H1 (cell line): ENCODE results near the gene FBXL12. TPM values are rescaled to one million over a fixed set of nuclear protein-coding genes. Genes with fewer than 3 reads are reported as not detected.

ENCODE experiments used
- CTCF ChIA-PET: fragments of 300-600 bp; sonication (Branson Sonifier 250); formaldehyde crosslinking; loops from one replicate; lab custom pipeline; 2021; ENCODE audit not compliant: partially characterized antibody; lab: Charles Lee
- POLR2A ChIA-PET: fragments of 300-600 bp; sonication (Branson Sonifier 250); formaldehyde crosslinking; loops from one replicate; lab custom pipeline; 2021; ENCODE audit warnings: inconsistent platforms; ENCODE audit not compliant: partially characterized antibody; lab: Charles Lee
- DNase-seq, 2 experiments: peaks; one replicate each; pipeline versions ENCODE4 v3.0.0 to v3.0.0-alpha.2; 2010 to 2022; ENCODE audit warnings: low spot score in 2 of 2, low read depth in 1 of 2, mixed read lengths in 1 of 2
- FAIRE-seq: peaks from 2 replicates; lab custom pipeline; 2011; peaks lifted over from hg19 to GRCh38; lab: Jason Lieb, UNC
- H2AFZ ChIP-seq: 2 replicates; pipeline ENCODE4 v1.8.1; 2012; ENCODE audit warnings: low read length, inconsistent platforms
- H2AK5ac ChIP-seq: 2 replicates; pipeline ENCODE4 v1.6.1; 2013; ENCODE audit warnings: low read depth, low read length
- H2BK120ac ChIP-seq: replicated peaks from 2 replicates; pipeline ENCODE3; 2013; ENCODE audit warnings: low read depth, low read length, inconsistent platforms
- H2BK12ac ChIP-seq: 2 replicates; pipeline ENCODE4 v1.6.1; 2013; ENCODE audit warnings: low read depth, low read length
- H2BK15ac ChIP-seq: 2 replicates; pipeline ENCODE4 v1.6.1; 2013; ENCODE audit warnings: low read length
- H2BK20ac ChIP-seq: 2 replicates; pipeline ENCODE4 v1.6.1; 2013; ENCODE audit warnings: low read length
- H2BK5ac ChIP-seq: 2 replicates; pipeline ENCODE4 v1.6.1; 2013; ENCODE audit warnings: low read depth, low read length
- H3K14ac ChIP-seq: 2 replicates; pipeline ENCODE4 v1.6.1; 2013; ENCODE audit warnings: inconsistent platforms; ENCODE audit not compliant: insufficient read length
- H3K18ac ChIP-seq: 2 replicates; pipeline ENCODE4 v1.6.1; 2013; ENCODE audit warnings: low read length; ENCODE audit errors: extremely low read depth
- H3K23ac ChIP-seq: 2 replicates; pipeline ENCODE4 v1.6.1; 2013; ENCODE audit warnings: inconsistent platforms; ENCODE audit not compliant: insufficient read length
- H3K23me2 ChIP-seq: 2 replicates; pipeline ENCODE4 v1.6.1; 2013; ENCODE audit warnings: low read depth, low read length
- H3K27ac ChIP-seq: 2 replicates; pipeline ENCODE4 v1.6.1; 2011; ENCODE audit warnings: low read depth, low read length, inconsistent platforms
- H3K27me3 ChIP-seq, 4 experiments: replicated peaks in 1 of 4; 1 replicate in 1 of 4; 2 replicates in 3 of 4; pipeline versions ENCODE4 v1.6.1 to v1.8.1; 2011 to 2013; ENCODE audit warnings: low read length in 3 of 4, mild to moderate bottlenecking in 3 of 4, inconsistent platforms in 2 of 4, mixed read lengths in 2 of 4, moderate library complexity in 1 of 4; ENCODE audit not compliant: control insufficient read depth in 3 of 4, insufficient read depth in 3 of 4; ENCODE audit errors: extremely low read depth in 1 of 4
- H3K36me3 ChIP-seq, 4 experiments: 2 replicates each; pipeline versions ENCODE4 v1.6.1 to v1.8.1; 2011 to 2013; ENCODE audit warnings: mild to moderate bottlenecking in 4 of 4, low read length in 3 of 4, moderate library complexity in 2 of 4, control low read depth in 1 of 4, inconsistent platforms in 1 of 4; ENCODE audit not compliant: insufficient read depth in 4 of 4, control insufficient read depth in 2 of 4
- H3K4ac ChIP-seq: replicated peaks from 2 replicates; pipeline ENCODE3; 2013; ENCODE audit warnings: low read length, low read depth, mixed read lengths, inconsistent platforms; ENCODE audit not compliant: insufficient read length
- H3K4me1 ChIP-seq, 4 experiments: replicated peaks in 1 of 4; 1 replicate in 1 of 4; 2 replicates in 3 of 4; pipeline versions ENCODE4 v1.6.1 to v1.8.1; 2011 to 2013; ENCODE audit warnings: low read length in 3 of 4, inconsistent platforms in 2 of 4, mixed read lengths in 1 of 4; ENCODE audit not compliant: insufficient read depth in 4 of 4, control insufficient read depth in 3 of 4
- H3K4me2 ChIP-seq, 2 experiments: 2 replicates each; pipeline versions ENCODE4 v1.6.1 to v1.8.1; 2011 to 2013; ENCODE audit warnings: low read depth in 2 of 2, low read length in 2 of 2, control low read depth in 1 of 2, inconsistent platforms in 1 of 2, mild to moderate bottlenecking in 1 of 2; ENCODE audit not compliant: insufficient read depth in 1 of 2
- H3K4me3 ChIP-seq, 4 experiments: fragments of 200-600, 300-600 bp in 1 of 4; sonication (generic), shearing (Covaris generic), sonication (Bioruptor Twin) in 1 of 4; 2 replicates each; pipeline versions ENCODE4 v1.5.1 to v1.8.1; 2011 to 2016; ENCODE audit warnings: low read length in 4 of 4, low read depth in 3 of 4, control low read depth in 2 of 4, inconsistent platforms in 2 of 4, mild to moderate bottlenecking in 2 of 4, mixed read lengths in 1 of 4, moderate library complexity in 1 of 4; ENCODE audit not compliant: insufficient read depth in 2 of 4; ENCODE audit errors: extremely low read depth in 1 of 4
- H3K56ac ChIP-seq: replicated peaks from 2 replicates; pipeline ENCODE3; 2013; ENCODE audit warnings: low read depth, mild to moderate bottlenecking, mixed read lengths, low read length, inconsistent platforms; ENCODE audit not compliant: insufficient read length
- H3K79me1 ChIP-seq: 2 replicates; pipeline ENCODE4 v1.6.1; 2013; ENCODE audit warnings: low read depth, low read length, control low read depth
- H3K79me2 ChIP-seq, 2 experiments: 2 replicates each; pipeline versions ENCODE4 v1.6.1 to v1.8.1; 2012 to 2013; ENCODE audit warnings: low read length in 2 of 2, mild to moderate bottlenecking in 2 of 2, inconsistent platforms in 1 of 2; ENCODE audit not compliant: insufficient read depth in 2 of 2, control insufficient read depth in 1 of 2
- H3K9ac ChIP-seq, 4 experiments: replicated peaks in 1 of 4; 1 replicate in 1 of 4; 2 replicates in 3 of 4; pipeline versions ENCODE4 v1.6.1 to v1.8.1; 2011 to 2013; ENCODE audit warnings: low read depth in 3 of 4, low read length in 3 of 4, control low read depth in 2 of 4, mild to moderate bottlenecking in 2 of 4, moderate library complexity in 2 of 4, inconsistent platforms in 1 of 4; ENCODE audit errors: extremely low read depth in 1 of 4
- H3K9me3 ChIP-seq, 2 experiments: 2 replicates each; pipeline versions ENCODE4 v1.6.1 to v1.8.1; 2012 to 2013; ENCODE audit warnings: mild to moderate bottlenecking in 2 of 2, moderate library complexity in 2 of 2, control low read depth in 1 of 2, inconsistent platforms in 1 of 2, low read depth in 1 of 2, low read length in 1 of 2, mixed read lengths in 1 of 2; ENCODE audit not compliant: insufficient read depth in 2 of 2
- H4K20me1 ChIP-seq, 2 experiments: replicated peaks in 1 of 2; 2 replicates each; pipeline versions ENCODE3 to v1.8.1; 2011 to 2013; ENCODE audit warnings: inconsistent platforms in 2 of 2, low read length in 2 of 2, mild to moderate bottlenecking in 1 of 2; ENCODE audit not compliant: insufficient read depth in 2 of 2, control insufficient read depth in 1 of 2
- H4K5ac ChIP-seq: 2 replicates; pipeline ENCODE4 v1.6.1; 2013; ENCODE audit warnings: low read length, low read depth, mixed read lengths, inconsistent platforms; ENCODE audit not compliant: insufficient read length
- H4K8ac ChIP-seq: 2 replicates; pipeline ENCODE4 v1.8.0; 2013; ENCODE audit warnings: mild to moderate bottlenecking, moderate library complexity, low read length, inconsistent platforms; ENCODE audit not compliant: insufficient read depth; ENCODE audit errors: extremely low read depth
- H4K91ac ChIP-seq: replicated peaks from 2 replicates; pipeline ENCODE3; 2013; ENCODE audit warnings: low read length, mixed read lengths, inconsistent platforms; ENCODE audit not compliant: insufficient read length
- CREB1 ChIP-seq: IDR thresholded peaks from 2 replicates; pipeline ENCODE4 v1.6.1; 2012; ENCODE audit warnings: inconsistent platforms
- CTBP2 ChIP-seq: IDR thresholded peaks from 2 replicates; pipeline ENCODE4 v1.7.0; 2011; ENCODE audit warnings: borderline replicate concordance, mild to moderate bottlenecking, moderate library complexity, mixed read lengths, low read length; ENCODE audit not compliant: insufficient read depth, insufficient read length
- KDM1A ChIP-seq: fragments of 200-600, 300-600 bp; sonication (generic); IDR thresholded peaks from 2 replicates; pipeline ENCODE4 v1.7.1; 2016; ENCODE audit warnings: mild to moderate bottlenecking, low read length, borderline replicate concordance
- RAD21 ChIP-seq, 2 experiments: IDR thresholded peaks in 1 of 2; conservative IDR thresholded peaks in 1 of 2; 2 replicates each; pipeline ENCODE4 v1.6.1; 2011; ENCODE audit warnings: low read depth in 2 of 2, low read length in 2 of 2, improper control_type of control experiment in 1 of 2, inconsistent platforms in 1 of 2, mild to moderate bottlenecking in 1 of 2, moderate library complexity in 1 of 2
- RBBP5 ChIP-seq: IDR thresholded peaks from 2 replicates; pipeline ENCODE4 v1.7.1; 2012; ENCODE audit warnings: low read depth, mild to moderate bottlenecking, inconsistent platforms, low read length, moderate library complexity, borderline replicate concordance
- SP1 ChIP-seq: IDR thresholded peaks from 2 replicates; pipeline ENCODE4 v1.6.1; 2011; ENCODE audit warnings: low read depth, low read length
- SP2 ChIP-seq: IDR thresholded peaks from 2 replicates; pipeline ENCODE4 v1.6.1; 2012; ENCODE audit warnings: mild to moderate bottlenecking, low read length, inconsistent platforms
- SP4 ChIP-seq: IDR thresholded peaks from 2 replicates; pipeline ENCODE4 v1.6.1; 2012; ENCODE audit warnings: low read length, inconsistent platforms
- TAF7 ChIP-seq: optimal IDR thresholded peaks from 2 replicates; pipeline ENCODE3; 2011; ENCODE audit warnings: low read depth, mild to moderate bottlenecking, inconsistent platforms, low read length, moderate library complexity, borderline replicate concordance
- TBP ChIP-seq: IDR thresholded peaks from 2 replicates; pipeline ENCODE4 v1.6.1; 2011; ENCODE audit warnings: low read depth, low read length, improper control_type of control experiment
- WGBS, 2 experiments: shearing (Covaris generic) in 1 of 2; methylation state at CpG; one replicate each; pipeline versions ENCODE4 v1.1.6 to v1.1.7; 2013 to 2015; ENCODE audit warnings: low lambda C conversion rate in 2 of 2, mixed read lengths in 2 of 2, inconsistent platforms in 1 of 2, low coverage in 1 of 2, missing lambda C conversion rate in 1 of 2; ENCODE audit not compliant: insufficient replicate concordance in 2 of 2, insufficient coverage in 1 of 2, insufficient read length in 1 of 2; ENCODE audit errors: extremely low coverage in 1 of 2, missing lambda C conversion rate in 1 of 2; 5-methylcytosine and 5-hydroxymethylcytosine counted together
- polyA plus RNA-seq, 7 experiments: library from polyadenylated mRNA; depleted of rRNA in 3 of 7; stranded (reverse) in 5 of 7; unstranded in 2 of 7; fragments of >200 nt in 5 of 7; fragments of 200-250 nt in 2 of 7; gene quantifications; 1 replicate in 5 of 7; 2 replicates in 1 of 7; 4 replicates in 1 of 7; pipeline versions ENCODE4 v1.2.1 to v1.2.3, GENCODE V29; 2011 to 2013; ENCODE audit warnings: missing spikeins in 2 of 7, mixed read lengths in 2 of 7
- total RNA-seq: library from RNA; stranded (reverse); fragmentation: NEBNext Ultra II Directional; extraction: Animal tissue kit (Norgen Biotek cat#: 25700); gene quantifications from 2 replicates; pipeline ENCODE4 v1.2.1, GENCODE V29; 2021
- TF ChIP-seq, protein P1 (sequence below): IDR thresholded peaks from 2 replicates; pipeline ENCODE4 v1.6.1; 2011; ENCODE audit warnings: low read depth, mild to moderate bottlenecking, low read length; ENCODE audit not compliant: insufficient read depth

FBXL12 gene
- total and polyA plus RNA-seq, 2 of the 8 experiments (the other 6 are each of a cell fraction or from before 2014, with no cell fraction given): 24.6 to 62.3 TPM

- Histone ChIP-seq H3K9me3 (no peaks in the 10 kb centered on the region), H2AK5ac (no peak overlapping the region), H2BK120ac (no peak overlapping the region), H3K36me3 (peaks cover 7 to 23% (median 14%) of the 10 kb centered on the region in 4 experiments), H2BK5ac (no peak overlapping the region), H4K20me1 (peaks cover 0 to 1% of the 10 kb centered on the region in 2 experiments), H3K4me3 (no peak overlapping the region), H3K79me2 (peaks cover 0 to 4% of the 10 kb centered on the region in 2 experiments; a peak in 1 of 4 replicates), H3K4ac (no peak overlapping the region), H3K23ac (no peak overlapping the region), H2AFZ (no peak overlapping the region), H2BK20ac (no peak overlapping the region), H3K27ac (no peak overlapping the region), H4K5ac (no peak overlapping the region), H3K56ac (no peak overlapping the region), H2BK12ac (no peak overlapping the region), H4K91ac (no peak overlapping the region), H4K8ac (no peak overlapping the region; the same call in 1 of the 2 replicates), H3K9ac (no peak overlapping the region), H3K18ac (no peak overlapping the region), H3K14ac (no peak overlapping the region), H3K4me1 (no peaks in the 10 kb centered on the region), H3K79me1 (no peaks in the 10 kb centered on the region; the same call in 1 of the 2 replicates), H3K27me3 (no peaks in the 10 kb centered on the region), H2BK15ac (no peak overlapping the region), H3K4me2 (no peak overlapping the region), H3K23me2 (no peaks in the 10 kb centered on the region)
- no peak for FAIRE-seq
- POLR2A ChIA-PET: interaction anchor here (1.1 kb wide), 1 partner anchor 9 kb away, joined by 4 read pairs; the partner anchor contains the start of gene FBXL12
- no peak for DNase-seq
- WGBS, 2 experiments: 88% methylated on average over 11 of the region's 11 CpGs; no CpG with 5 or more reads in 1 of the 2 experiments
- CTCF ChIA-PET: interaction anchor here (0.6 to 1.6 kb wide), 2 partner anchors 13 to 846 kb away, joined by 3 to 6 read pairs; no protein-coding TSS in a partner anchor
- TF ChIP-seq SP1 (no peak), KDM1A (no peak), RAD21 (IDR thresholded peaks at IDR 0.05 in 1 of 2, conservative IDR thresholded peaks at IDR 0.05 in 1 of 2; ENCODE audit: low read depth in 2 of 2, low read length in 2 of 2) (no peak), TBP (no peak), SP2 (no peak), SP4 (no peak), TAF7 (no peak), CTBP2 (no peak), RBBP5 (no peak), CREB1 (no peak)
- TF ChIP-seq, protein P1, sequence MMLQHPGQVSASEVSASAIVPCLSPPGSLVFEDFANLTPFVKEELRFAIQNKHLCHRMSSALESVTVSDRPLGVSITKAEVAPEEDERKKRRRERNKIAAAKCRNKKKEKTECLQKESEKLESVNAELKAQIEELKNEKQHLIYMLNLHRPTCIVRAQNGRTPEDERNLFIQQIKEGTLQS: no peak
Measured at GRCh38 chr19:9808855-9809824, 9.7 kb downstream of the FBXL12 start.
